ENCODE data around the gene TAS2R60.
"Not testable (repeated sequence)": the region's sequence is repeated elsewhere in the genome, so short reads cannot be mapped to it uniquely, and the experiment has no call there.

The TAS2R60 gene

DNA sequence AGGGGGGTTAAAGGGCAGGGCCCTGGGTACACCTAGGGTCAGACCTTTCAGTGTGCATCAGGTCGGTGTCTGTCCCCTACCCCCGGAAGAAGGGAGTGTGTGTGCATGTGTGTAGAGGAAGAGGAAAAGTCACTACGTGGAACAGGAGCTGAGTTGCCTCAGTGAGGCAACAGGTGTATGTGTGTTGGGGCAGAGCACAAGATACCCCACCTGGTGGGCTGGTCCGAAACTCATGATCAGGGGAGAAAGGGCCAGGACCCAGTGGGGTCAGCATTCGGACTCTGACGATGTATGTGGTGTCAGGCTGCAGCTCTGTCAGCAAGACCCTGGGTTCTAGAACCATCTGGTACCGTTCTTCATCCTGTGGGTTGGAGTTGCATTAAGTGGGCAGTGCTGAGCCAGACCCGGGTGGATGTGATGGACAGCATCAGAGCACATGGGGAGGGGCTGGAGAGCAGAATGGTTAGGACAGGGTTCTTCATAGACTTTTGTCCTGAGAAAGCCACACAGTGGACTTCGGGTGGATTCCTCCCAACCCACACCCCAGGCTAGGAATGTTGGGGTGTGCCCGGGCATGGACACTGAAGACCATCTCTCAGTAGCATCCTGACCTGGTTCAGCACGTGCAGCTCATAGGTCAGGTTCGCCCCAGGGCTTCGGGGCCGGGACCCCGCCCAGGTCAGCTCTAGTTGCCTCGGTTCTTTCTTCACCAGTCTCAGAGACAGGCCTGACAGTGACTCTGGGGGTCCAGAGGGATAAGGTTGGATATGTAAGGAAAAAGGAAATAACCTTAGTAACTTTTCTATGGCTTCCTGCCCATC is 45.3 kb upstream of the TAS2R60 start:
- H3K4me3 ChIP-seq (ENCODE audit: low read length): no peak overlapping the region
- no peak for DNase-seq (ENCODE audit: low read depth)
- TF ChIP-seq, protein P1, sequence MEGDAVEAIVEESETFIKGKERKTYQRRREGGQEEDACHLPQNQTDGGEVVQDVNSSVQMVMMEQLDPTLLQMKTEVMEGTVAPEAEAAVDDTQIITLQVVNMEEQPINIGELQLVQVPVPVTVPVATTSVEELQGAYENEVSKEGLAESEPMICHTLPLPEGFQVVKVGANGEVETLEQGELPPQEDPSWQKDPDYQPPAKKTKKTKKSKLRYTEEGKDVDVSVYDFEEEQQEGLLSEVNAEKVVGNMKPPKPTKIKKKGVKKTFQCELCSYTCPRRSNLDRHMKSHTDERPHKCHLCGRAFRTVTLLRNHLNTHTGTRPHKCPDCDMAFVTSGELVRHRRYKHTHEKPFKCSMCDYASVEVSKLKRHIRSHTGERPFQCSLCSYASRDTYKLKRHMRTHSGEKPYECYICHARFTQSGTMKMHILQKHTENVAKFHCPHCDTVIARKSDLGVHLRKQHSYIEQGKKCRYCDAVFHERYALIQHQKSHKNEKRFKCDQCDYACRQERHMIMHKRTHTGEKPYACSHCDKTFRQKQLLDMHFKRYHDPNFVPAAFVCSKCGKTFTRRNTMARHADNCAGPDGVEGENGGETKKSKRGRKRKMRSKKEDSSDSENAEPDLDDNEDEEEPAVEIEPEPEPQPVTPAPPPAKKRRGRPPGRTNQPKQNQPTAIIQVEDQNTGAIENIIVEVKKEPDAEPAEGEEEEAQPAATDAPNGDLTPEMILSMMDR (conservative IDR thresholded peaks at IDR 0.05; ENCODE audit: low read length): no peak

DNA sequence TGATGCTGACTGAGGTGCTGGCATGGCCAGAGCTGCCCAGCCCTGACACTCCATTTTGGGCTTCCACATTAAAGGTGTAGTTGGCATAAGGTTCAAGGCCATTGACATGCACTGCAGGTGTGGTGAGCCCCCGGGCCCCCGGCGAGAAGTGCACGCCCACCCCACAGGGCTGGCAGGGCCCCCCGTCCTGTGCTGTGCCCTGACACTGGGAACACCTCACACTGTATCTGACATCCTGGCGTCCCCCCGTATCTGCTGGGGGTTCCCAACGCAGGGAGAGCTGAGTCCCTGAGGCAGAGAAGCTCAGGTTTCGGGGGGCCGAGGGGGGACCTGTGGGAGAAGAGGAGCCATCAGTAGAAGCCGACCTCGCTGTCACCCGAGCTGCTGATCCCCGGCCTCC is 44.6 kb upstream of the TAS2R60 start:
- TF ChIP-seq, protein P1 (conservative IDR thresholded peaks at IDR 0.05; ENCODE audit: low read length): no peak
- H3K4me3 ChIP-seq (ENCODE audit: low read length): no peak overlapping the region
- DNase-seq (ENCODE audit: low read depth): no peak

DNA sequence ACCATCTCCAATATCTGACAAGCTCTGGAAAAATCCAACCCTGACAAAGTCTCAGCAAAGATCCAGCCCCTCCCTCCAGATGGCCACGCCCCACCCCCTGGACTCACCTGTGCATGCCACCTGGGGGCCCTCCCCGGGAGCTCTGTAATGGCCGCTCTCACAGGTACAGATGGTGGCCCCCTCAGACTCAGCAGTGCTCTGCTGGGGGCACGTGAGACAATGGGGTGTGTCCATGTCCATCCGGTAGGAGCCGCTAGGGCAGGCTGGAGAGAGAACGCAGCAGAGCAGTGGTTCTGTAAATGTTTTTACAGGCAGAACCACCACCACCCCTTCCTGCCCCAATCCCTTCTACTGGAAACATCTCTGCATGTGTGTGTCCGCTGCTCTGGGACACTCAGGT is 44.1 kb upstream of the TAS2R60 start:
- no peak for DNase-seq (ENCODE audit: low read depth)
- TF ChIP-seq, protein P1 (conservative IDR thresholded peaks at IDR 0.05; ENCODE audit: low read length): no peak

DNA sequence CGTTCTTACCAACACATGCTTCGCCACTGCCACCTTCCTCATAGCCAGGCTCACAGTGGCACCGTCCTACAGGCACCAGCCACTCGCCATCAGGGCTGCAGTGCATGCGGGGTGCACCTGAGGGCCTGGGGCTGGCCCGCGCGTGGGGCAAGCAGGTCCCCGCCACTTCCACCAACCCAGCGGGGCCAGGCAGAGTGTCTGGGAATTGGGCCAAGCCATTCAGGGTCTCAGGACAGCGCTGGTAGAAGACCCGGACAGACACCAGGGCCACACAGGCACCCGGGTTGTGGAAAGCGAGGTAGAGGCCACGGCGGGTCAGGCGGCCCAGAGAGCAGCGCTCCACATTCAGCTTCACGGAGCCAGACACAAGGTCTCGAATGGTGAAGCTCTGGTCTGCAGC is 43.6 kb upstream of the TAS2R60 start:
- TF ChIP-seq, protein P1 (conservative IDR thresholded peaks at IDR 0.05; ENCODE audit: low read length): no peak
- DNase-seq (ENCODE audit: low read depth): no peak
- H3K4me3 ChIP-seq (ENCODE audit: low read length): no peak overlapping the region

More for the DNA sequence above, 44.1 kb upstream of the TAS2R60 start:
- no peak overlapping the region for H3K4me3 ChIP-seq (ENCODE audit: low read length)

DNA sequence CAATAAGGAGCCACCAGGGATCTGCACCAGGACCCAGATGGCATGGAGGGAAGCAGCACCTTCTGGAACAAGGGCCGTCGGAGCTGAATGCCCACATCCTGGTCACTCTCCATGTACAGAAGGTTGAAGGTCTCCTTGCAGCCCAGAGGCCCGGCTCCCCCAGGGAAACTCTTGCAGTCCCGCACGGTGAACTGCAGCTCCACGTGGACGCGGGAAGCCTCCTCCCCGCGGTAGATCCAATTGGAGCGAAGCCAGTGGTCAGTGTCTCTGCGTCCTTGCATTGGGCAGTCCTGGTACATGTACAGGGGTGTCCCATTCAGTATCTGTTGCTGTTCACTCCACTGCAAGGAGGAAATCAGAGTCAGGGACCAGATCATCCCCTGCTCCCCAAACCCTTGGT is 42.0 kb upstream of the TAS2R60 start:
- no peak overlapping the region for H3K4me3 ChIP-seq (ENCODE audit: low read length)
- DNase-seq (ENCODE audit: low read depth): no peak

DNA sequence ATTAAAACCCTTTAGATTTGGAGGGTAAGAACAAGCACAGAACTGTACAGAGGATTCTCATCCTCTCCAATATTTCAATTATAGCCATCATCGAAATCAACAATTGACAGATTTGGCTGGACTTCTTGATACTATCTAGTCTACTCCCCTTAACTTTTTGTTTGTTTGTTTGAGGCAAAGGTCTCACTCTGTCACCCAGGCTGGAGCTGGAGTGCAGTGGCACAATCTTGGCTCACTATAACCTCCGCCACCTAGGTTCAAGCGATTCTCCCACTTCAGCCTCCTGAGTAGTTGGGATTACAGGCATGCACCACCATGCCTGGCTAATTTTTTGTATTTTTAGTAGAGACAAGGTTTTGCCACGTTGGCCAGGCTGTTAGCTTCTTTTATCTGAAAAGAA is 41.0 kb upstream of the TAS2R60 start:
- H3K4me3 ChIP-seq (ENCODE audit: low read length); DNase-seq (ENCODE audit: low read depth): not testable (repeated sequence)

More for the DNA sequence above, 42.0 kb upstream of the TAS2R60 start:
- TF ChIP-seq, protein P1 (conservative IDR thresholded peaks at IDR 0.05; ENCODE audit: low read length): no peak

DNA sequence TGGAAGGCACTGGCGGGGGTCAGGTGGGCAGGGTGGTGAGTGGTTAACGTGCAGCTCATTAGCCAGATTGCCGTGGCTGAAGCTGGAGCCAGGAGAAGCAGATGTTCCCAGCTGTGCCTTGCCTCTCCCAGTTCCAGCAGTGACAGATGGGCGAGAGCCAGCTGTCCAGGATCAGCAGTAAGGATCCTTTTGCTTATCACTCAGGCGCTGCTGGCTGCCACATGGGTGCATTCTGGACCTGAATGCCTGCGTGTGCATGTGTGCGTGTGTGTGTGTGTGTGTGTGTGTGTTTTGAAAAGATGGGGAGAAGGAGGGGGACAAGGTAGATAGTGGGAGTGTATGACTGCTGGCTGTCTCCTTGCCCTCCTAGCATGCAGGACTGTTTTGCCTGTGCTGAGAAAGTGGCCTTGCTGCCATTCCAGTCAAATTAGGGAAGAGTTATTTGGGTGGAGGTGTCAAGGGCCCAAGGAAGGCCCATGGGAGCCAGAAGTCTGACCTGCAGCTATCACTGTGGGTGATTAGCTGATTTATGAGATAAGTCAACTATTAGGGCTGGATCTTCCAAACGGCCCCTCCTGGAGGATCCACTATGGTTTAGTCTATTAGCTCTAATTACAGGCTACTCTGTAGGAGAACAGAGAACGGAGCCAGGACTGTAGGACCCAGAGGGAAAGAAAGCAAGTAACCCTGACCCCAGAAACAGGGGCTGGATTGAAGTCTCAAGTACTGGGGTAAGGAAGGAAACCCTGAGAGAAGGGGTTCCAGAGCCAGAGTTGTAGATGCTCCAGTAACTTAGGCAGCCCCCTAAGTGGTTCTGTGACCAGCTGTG is 37.9 kb upstream of the TAS2R60 start:
- TF ChIP-seq, protein P1 (conservative IDR thresholded peaks at IDR 0.05; ENCODE audit: low read length): no peak
- DNase-seq (ENCODE audit: low read depth): peak; percentile 49
- H3K4me3 ChIP-seq (ENCODE audit: low read length): no peak overlapping the region

All from AG10803 (cell line).